Measurements from ENCODE around the gene ZNF646.

Gene ZNF646

DNA sequence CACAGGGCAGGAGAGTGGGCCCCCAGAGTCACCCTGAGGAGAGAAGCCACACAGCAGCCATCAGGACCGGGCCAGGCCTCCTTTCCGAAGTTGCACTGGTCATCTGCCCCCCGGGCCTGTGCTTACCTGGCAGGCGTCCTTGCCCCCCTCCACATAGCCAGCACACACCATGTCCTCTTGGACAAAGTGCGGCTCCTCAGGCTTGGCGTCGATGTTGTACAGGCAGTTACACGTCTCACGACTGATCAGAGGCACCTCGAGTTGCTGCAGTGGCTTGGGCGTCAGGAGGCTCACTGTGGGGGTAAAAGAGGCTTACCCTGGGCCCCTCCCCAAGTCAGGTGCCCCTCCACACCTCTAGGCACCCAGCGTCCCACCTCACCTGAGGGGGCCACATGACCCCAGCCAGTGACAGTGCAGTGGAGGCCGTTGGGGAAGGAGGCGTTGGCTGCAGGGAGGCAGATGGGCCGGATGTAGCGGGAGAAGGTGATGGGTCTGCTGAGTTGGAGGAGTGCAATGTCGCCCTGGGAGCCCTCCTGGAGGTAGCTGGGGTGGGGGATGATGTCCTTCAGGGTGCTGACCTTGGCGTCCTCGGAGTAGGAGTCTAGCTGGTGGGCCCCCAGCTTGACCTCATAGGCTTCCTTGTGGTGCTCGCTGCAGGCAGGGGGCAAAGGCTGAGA lies 58.2 kb downstream of the ZNF646 start:
- no peak for DNase-seq

DNA sequence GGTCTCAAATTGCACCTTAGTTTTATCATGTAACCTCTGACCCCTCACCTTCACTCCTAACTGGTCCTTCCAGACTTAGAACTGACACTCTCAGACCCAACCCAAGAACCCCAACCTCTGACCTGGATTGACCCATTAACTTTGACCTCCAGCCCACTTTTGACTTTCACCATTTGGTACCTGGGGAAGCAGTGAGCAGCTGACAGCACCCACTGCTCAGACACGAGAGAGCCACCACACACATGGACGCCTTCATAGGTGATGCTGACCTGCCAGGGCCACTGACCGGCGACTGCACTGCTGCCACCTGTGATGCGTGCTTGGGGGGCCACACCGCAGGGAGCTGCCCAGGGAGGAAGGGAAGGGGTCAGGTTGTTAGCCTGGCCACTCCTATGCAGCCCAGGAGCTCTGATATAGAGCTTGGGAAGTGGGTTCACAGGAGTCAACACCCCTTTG lies 58.9 kb downstream of the ZNF646 start:
- DNase-seq, result no peak

All from EL (cell line).